SK-N-SH (cell line): ENCODE measurements around the gene CLEC4M. TPM values are rescaled to one million over a fixed set of nuclear protein-coding genes. Genes with fewer than 3 reads are reported as not detected.

Experiments
- CTCF ChIA-PET: fragments of 300-600, 350-600 bp; formaldehyde crosslinking; extraction: SDS; loops from one replicate; lab custom pipeline; 2021; lab: Yijun Ruan, JAX
- POLR2A ChIA-PET: fragments of 350-600 bp; sonication (Branson Sonifier 250); formaldehyde crosslinking; extraction: SDS; loops from one replicate; lab custom pipeline; 2020; ENCODE audit warnings: antibody characterized with exemption, inconsistent platforms; lab: Yijun Ruan, JAX
- DNase-seq: peaks from one replicate; pipeline ENCODE4 v3.0.0; 2012
- H2AFZ ChIP-seq: fragments of 200-600 bp; sonication (generic); 2 replicates; pipeline ENCODE4 v1.8.1; 2016; ENCODE audit warnings: antibody characterized with exemption, mild to moderate bottlenecking, low read depth
- H3F3A ChIP-seq: fragments of 200-600 bp; sonication (generic); replicated peaks from 2 replicates; pipeline ENCODE3; 2016; ENCODE audit warnings: antibody characterized with exemption, mild to moderate bottlenecking; ENCODE audit not compliant: insufficient read depth
- H3K27ac ChIP-seq, 2 experiments: fragments of 200-500 bp in 1 of 2; fragments of 200-600 bp in 1 of 2; sonication (Bioruptor generic) in 1 of 2; sonication (generic), shearing (Covaris generic) in 1 of 2; 2 replicates each; pipeline versions ENCODE4 v1.5.1 to v1.6.1; 2014 to 2016; ENCODE audit warnings: low read depth in 2 of 2, inconsistent platforms in 1 of 2, low read length in 1 of 2, mild to moderate bottlenecking in 1 of 2, mixed read lengths in 1 of 2
- H3K27me3 ChIP-seq: fragments of 200-600 bp; sonication (generic), shearing (Covaris generic); 2 replicates; pipeline ENCODE4 v1.6.1; 2016; ENCODE audit warnings: mixed run types; ENCODE audit not compliant: insufficient read depth
- H3K36me3 ChIP-seq, 2 experiments: fragments of 200-500 bp in 1 of 2; fragments of 200-600 bp in 1 of 2; sonication (Bioruptor generic) in 1 of 2; sonication (generic) in 1 of 2; replicated peaks in 1 of 2; 2 replicates each; pipeline versions ENCODE3 to v1.5.1; 2014 to 2016; ENCODE audit warnings: low read length in 1 of 2, mild to moderate bottlenecking in 1 of 2; ENCODE audit not compliant: insufficient read depth in 2 of 2, control insufficient read depth in 1 of 2
- H3K4me1 ChIP-seq, 2 experiments: fragments of 200-500 bp in 1 of 2; fragments of 200-600 bp in 1 of 2; sonication (Bioruptor generic) in 1 of 2; sonication (generic), shearing (Covaris generic) in 1 of 2; 2 replicates each; pipeline versions ENCODE4 v1.5.1 to v1.6.1; 2014 to 2016; ENCODE audit warnings: low read depth in 1 of 2, low read length in 1 of 2, mixed run types in 1 of 2; ENCODE audit not compliant: insufficient read depth in 2 of 2, control insufficient read depth in 1 of 2
- H3K4me2 ChIP-seq: fragments of 200-600 bp; sonication (generic), shearing (Covaris generic); 2 replicates; pipeline ENCODE4 v1.6.1; 2017; ENCODE audit warnings: mixed run types
- H3K4me3 ChIP-seq, 2 experiments: fragments of 200-500 bp in 1 of 2; fragments of 200-600 bp in 1 of 2; sonication (Bioruptor generic) in 1 of 2; sonication (generic), shearing (Covaris generic) in 1 of 2; 2 replicates each; pipeline versions ENCODE4 v1.5.1 to v1.8.1; 2014 to 2016; ENCODE audit warnings: low read depth in 2 of 2, inconsistent platforms in 1 of 2, low read length in 1 of 2, mild to moderate bottlenecking in 1 of 2, mixed read lengths in 1 of 2, moderate library complexity in 1 of 2
- H3K79me2 ChIP-seq: fragments of 200-600 bp; sonication (generic); 2 replicates; pipeline ENCODE4 v1.8.1; 2017; ENCODE audit warnings: mild to moderate bottlenecking; ENCODE audit not compliant: insufficient read depth
- H3K9ac ChIP-seq: fragments of 200-600 bp; sonication (generic); 2 replicates; pipeline ENCODE4 v1.6.1; 2017; ENCODE audit warnings: mixed run types
- H3K9me2 ChIP-seq: fragments of 200-600 bp; sonication (generic); 2 replicates; pipeline ENCODE4 v1.6.1; 2017; ENCODE audit warnings: mixed run types
- H3K9me3 ChIP-seq: fragments of 200-600 bp; sonication (generic); 2 replicates; pipeline ENCODE4 v1.6.1; 2017; ENCODE audit warnings: mixed run types, mild to moderate bottlenecking, moderate library complexity
- H4K20me1 ChIP-seq: fragments of 200-600 bp; sonication (generic); 2 replicates; pipeline ENCODE4 v1.6.1; 2017; ENCODE audit warnings: mild to moderate bottlenecking, mixed run types; ENCODE audit not compliant: insufficient read depth
- CHD2 ChIP-seq: fragments of 150-350 bp; IDR thresholded peaks from 2 replicates; pipeline ENCODE4 v1.6.1; 2018; ENCODE audit warnings: low read length; ENCODE audit not compliant: partially characterized antibody
- ELF1 ChIP-seq: IDR thresholded peaks from 2 replicates; pipeline ENCODE4 v1.4.0; 2012
- EP300 ChIP-seq, 2 experiments: IDR thresholded peaks; 2 replicates each; pipeline versions ENCODE4 v1.4.0 to v1.6.1; 2012; ENCODE audit warnings: borderline replicate concordance in 1 of 2, low read depth in 1 of 2, low read length in 1 of 2
- FOSL2 ChIP-seq: IDR thresholded peaks from 2 replicates; pipeline ENCODE4 v1.4.0; 2012; ENCODE audit warnings: low read depth, mild to moderate bottlenecking, moderate library complexity, borderline replicate concordance
- GATA2 ChIP-seq: sonication (generic); formaldehyde crosslinking; IDR thresholded peaks from 2 replicates; pipeline ENCODE4 v1.5.0; 2020; ENCODE audit warnings: mild to moderate bottlenecking, missing genetic modification reagents
- JUND ChIP-seq: IDR thresholded peaks from 2 replicates; pipeline ENCODE4 v1.4.0; 2012
- MEF2A ChIP-seq: IDR thresholded peaks from 2 replicates; pipeline ENCODE4 v1.4.0; 2012; ENCODE audit warnings: low read depth, borderline replicate concordance
- NFIC ChIP-seq: IDR thresholded peaks from 2 replicates; pipeline ENCODE4 v1.4.0; 2012; ENCODE audit warnings: borderline replicate concordance
- NRF1 ChIP-seq: IDR thresholded peaks from 2 replicates; pipeline ENCODE4 v1.6.1; 2012; ENCODE audit warnings: low read depth, mild to moderate bottlenecking, low read length
- POLR2AphosphoS5 ChIP-seq: IDR thresholded peaks from 2 replicates; pipeline ENCODE4 v1.6.1; 2012; ENCODE audit warnings: low read depth, low read length
- RAD21 ChIP-seq: IDR thresholded peaks from 2 replicates; pipeline ENCODE4 v1.6.1; 2012; ENCODE audit warnings: mild to moderate bottlenecking, low read length
- RCOR1 ChIP-seq: fragments of 150-350 bp; IDR thresholded peaks from 2 replicates; pipeline ENCODE4 v1.6.1; 2017; ENCODE audit warnings: antibody characterized with exemption, low read length
- SMC3 ChIP-seq: IDR thresholded peaks from 2 replicates; pipeline ENCODE4 v1.6.1; 2012; ENCODE audit warnings: low read depth, low read length, improper control_type of control experiment
- TCF12 ChIP-seq: IDR thresholded peaks from 2 replicates; pipeline ENCODE4 v1.4.0; 2012
- TEAD4 ChIP-seq: IDR thresholded peaks from 2 replicates; pipeline ENCODE4 v1.4.0; 2012; ENCODE audit warnings: mild to moderate bottlenecking, borderline replicate concordance; ENCODE audit not compliant: insufficient read depth
- WGBS: methylation state at CpG from one replicate; pipeline ENCODE4 v1.1.6; 2017; ENCODE audit warnings: low lambda C conversion rate; 5-methylcytosine and 5-hydroxymethylcytosine counted together
- polyA plus RNA-seq, 3 experiments: library from polyadenylated mRNA; depleted of rRNA; stranded (reverse); fragments of >200 nt; gene quantifications; 2 replicates each; pipeline ENCODE4 v1.2.3, GENCODE V29; 2012
- TF ChIP-seq, protein P1 (sequence below): fragments of 200-600 bp; sonication (generic); IDR thresholded peaks from 2 replicates; pipeline ENCODE4 v1.6.1; 2017; ENCODE audit warnings: antibody characterized with exemption, mild to moderate bottlenecking, moderate library complexity
- TF ChIP-seq, protein P2 (sequence below): IDR thresholded peaks from 2 replicates; pipeline ENCODE4; 2012
- TF ChIP-seq, protein P3 (sequence below): IDR thresholded peaks from 2 replicates; pipeline ENCODE4 v1.4.0; 2012; ENCODE audit warnings: low read depth, borderline replicate concordance
- TF ChIP-seq, protein P4 (sequence below): IDR thresholded peaks from 2 replicates; pipeline ENCODE4 v1.6.1; 2012; ENCODE audit warnings: mild to moderate bottlenecking, low read depth, low read length, moderate library complexity

CLEC4M gene
- polyA plus RNA-seq, 1 of the 3 experiments (the other 2 are of a cell fraction): not detected

DNA sequence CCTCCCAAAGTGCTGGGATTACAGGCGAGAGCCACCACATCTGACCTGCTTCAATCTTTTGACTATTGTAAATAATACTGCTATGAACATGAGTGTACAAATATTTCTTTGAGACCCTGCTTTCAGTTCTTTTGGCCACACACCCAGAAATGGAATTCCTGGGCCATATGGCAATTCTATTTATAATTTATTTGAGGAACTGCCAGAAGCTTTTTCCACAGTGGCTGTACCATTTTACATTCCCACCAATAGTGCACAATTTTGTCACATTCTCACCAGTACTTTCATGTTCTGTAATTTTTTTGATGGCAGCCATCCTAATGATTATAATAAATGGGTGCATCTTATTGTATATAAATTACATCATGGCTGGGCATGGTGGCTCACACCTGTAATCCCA, 47.4 kb upstream of the CLEC4M start:
- CTCF ChIA-PET: no interaction called here
- TF ChIP-seq EP300 (IDR thresholded peaks at IDR 0.05; ENCODE audit: borderline replicate concordance in 1 of 2, low read depth in 1 of 2, low read length in 1 of 2) (no peak), ELF1 (no peak), NFIC (no peak), SMC3 (no peak), CHD2 (no peak), POLR2AphosphoS5 (no peak), RAD21 (no peak), NRF1 (no peak), GATA2 (CRISPR knock-in tag) (no peak), TCF12 (no peak), MEF2A (no peak), RCOR1 (no peak), TEAD4 (no peak), JUND (no peak), FOSL2 (no peak)
- TF ChIP-seq, protein P1, sequence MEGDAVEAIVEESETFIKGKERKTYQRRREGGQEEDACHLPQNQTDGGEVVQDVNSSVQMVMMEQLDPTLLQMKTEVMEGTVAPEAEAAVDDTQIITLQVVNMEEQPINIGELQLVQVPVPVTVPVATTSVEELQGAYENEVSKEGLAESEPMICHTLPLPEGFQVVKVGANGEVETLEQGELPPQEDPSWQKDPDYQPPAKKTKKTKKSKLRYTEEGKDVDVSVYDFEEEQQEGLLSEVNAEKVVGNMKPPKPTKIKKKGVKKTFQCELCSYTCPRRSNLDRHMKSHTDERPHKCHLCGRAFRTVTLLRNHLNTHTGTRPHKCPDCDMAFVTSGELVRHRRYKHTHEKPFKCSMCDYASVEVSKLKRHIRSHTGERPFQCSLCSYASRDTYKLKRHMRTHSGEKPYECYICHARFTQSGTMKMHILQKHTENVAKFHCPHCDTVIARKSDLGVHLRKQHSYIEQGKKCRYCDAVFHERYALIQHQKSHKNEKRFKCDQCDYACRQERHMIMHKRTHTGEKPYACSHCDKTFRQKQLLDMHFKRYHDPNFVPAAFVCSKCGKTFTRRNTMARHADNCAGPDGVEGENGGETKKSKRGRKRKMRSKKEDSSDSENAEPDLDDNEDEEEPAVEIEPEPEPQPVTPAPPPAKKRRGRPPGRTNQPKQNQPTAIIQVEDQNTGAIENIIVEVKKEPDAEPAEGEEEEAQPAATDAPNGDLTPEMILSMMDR: no peak
- TF ChIP-seq, protein P2, sequence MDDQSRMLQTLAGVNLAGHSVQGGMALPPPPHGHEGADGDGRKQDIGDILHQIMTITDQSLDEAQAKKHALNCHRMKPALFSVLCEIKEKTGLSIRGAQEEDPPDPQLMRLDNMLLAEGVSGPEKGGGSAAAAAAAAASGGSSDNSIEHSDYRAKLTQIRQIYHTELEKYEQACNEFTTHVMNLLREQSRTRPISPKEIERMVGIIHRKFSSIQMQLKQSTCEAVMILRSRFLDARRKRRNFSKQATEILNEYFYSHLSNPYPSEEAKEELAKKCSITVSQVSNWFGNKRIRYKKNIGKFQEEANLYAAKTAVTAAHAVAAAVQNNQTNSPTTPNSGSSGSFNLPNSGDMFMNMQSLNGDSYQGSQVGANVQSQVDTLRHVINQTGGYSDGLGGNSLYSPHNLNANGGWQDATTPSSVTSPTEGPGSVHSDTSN: no peak
- TF ChIP-seq, protein P3, sequence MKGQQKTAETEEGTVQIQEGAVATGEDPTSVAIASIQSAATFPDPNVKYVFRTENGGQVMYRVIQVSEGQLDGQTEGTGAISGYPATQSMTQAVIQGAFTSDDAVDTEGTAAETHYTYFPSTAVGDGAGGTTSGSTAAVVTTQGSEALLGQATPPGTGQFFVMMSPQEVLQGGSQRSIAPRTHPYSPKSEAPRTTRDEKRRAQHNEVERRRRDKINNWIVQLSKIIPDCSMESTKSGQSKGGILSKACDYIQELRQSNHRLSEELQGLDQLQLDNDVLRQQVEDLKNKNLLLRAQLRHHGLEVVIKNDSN: no peak
- TF ChIP-seq, protein P4, sequence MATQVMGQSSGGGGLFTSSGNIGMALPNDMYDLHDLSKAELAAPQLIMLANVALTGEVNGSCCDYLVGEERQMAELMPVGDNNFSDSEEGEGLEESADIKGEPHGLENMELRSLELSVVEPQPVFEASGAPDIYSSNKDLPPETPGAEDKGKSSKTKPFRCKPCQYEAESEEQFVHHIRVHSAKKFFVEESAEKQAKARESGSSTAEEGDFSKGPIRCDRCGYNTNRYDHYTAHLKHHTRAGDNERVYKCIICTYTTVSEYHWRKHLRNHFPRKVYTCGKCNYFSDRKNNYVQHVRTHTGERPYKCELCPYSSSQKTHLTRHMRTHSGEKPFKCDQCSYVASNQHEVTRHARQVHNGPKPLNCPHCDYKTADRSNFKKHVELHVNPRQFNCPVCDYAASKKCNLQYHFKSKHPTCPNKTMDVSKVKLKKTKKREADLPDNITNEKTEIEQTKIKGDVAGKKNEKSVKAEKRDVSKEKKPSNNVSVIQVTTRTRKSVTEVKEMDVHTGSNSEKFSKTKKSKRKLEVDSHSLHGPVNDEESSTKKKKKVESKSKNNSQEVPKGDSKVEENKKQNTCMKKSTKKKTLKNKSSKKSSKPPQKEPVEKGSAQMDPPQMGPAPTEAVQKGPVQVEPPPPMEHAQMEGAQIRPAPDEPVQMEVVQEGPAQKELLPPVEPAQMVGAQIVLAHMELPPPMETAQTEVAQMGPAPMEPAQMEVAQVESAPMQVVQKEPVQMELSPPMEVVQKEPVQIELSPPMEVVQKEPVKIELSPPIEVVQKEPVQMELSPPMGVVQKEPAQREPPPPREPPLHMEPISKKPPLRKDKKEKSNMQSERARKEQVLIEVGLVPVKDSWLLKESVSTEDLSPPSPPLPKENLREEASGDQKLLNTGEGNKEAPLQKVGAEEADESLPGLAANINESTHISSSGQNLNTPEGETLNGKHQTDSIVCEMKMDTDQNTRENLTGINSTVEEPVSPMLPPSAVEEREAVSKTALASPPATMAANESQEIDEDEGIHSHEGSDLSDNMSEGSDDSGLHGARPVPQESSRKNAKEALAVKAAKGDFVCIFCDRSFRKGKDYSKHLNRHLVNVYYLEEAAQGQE: no peak
- Histone ChIP-seq H3K4me2 (no peak overlapping the region), H3K4me1 (no peaks in the 10 kb centered on the region), H3K79me2 (no peaks in the 10 kb centered on the region), H3K27me3 (peaks cover 42% of the 10 kb centered on the region), H3K27ac (no peak overlapping the region), H3K36me3 (no peaks in the 10 kb centered on the region), H3K9me2 (no peaks in the 10 kb centered on the region), H4K20me1 (no peaks in the 10 kb centered on the region), H2AFZ (no peak overlapping the region), H3K4me3 (no peak overlapping the region), H3F3A (no peaks in the 10 kb centered on the region), H3K9me3 (no peaks in the 10 kb centered on the region), H3K9ac (no peak overlapping the region)
- POLR2A ChIA-PET: no interaction called here
- WGBS: 17% methylated on average over 1 of the region's 1 CpG
- DNase-seq: no peak
